ENCODE measurements around the gene LRRC3. TPM values are rescaled to one million over a fixed set of nuclear protein-coding genes. Genes with fewer than 3 reads are reported as not detected.

The LRRC3 gene
- total and polyA plus RNA-seq, 2 of the 4 experiments (the other 2 are of a cell fraction): under 0.01 to 0.38 TPM

Small RNA genes within 50 kb of the gene (microRNA-seq; reads per million reads assigned to microRNA genes)
- gene RF00285 (ENCODE audit: insufficient read depth, insufficient read length): not detected

Small RNA genes within 50 kb of the gene (small RNA-seq; reads per million reads assigned to genes)
- gene RF00285: 0 reads per million in 5 experiments

Other genes starting within 250 kb of the LRRC3 start
- under 0.01 TPM in 2 replicates for gene ICOSLG, start 214.6 kb upstream of the LRRC3 start, total RNA-seq (2012; rRNA removed)
- 0.09 and 0.17 TPM in 2 replicates for gene ICOSLG, start 214.6 kb upstream of the LRRC3 start, polyA plus RNA-seq (2012; rRNA removed)
- not detected in 2 replicates for gene DNMT3L, start 193.6 kb upstream of the LRRC3 start, total RNA-seq (2012; rRNA removed)
- gene DNMT3L, start 193.6 kb upstream of the LRRC3 start, polyA plus RNA-seq (2012; rRNA removed): not detected in 2 replicates
- gene AIRE, start 169.6 kb upstream of the LRRC3 start, total RNA-seq (2012; rRNA removed): not detected in 2 replicates
- 0.03 and 0.05 TPM in 2 replicates for gene AIRE, start 169.6 kb upstream of the LRRC3 start, polyA plus RNA-seq (2012; rRNA removed)
- gene PFKL, start 155.5 kb upstream of the LRRC3 start, total RNA-seq (2012; rRNA removed): 100 and 103 TPM in 2 replicates
- gene PFKL, start 155.5 kb upstream of the LRRC3 start, polyA plus RNA-seq (2012; rRNA removed): 126 and 131 TPM in 2 replicates
- 3.3 and 3.8 TPM in 2 replicates for gene CFAP410, start 116.1 kb upstream of the LRRC3 start, total RNA-seq (2012; rRNA removed)
- gene CFAP410, start 116.1 kb upstream of the LRRC3 start, polyA plus RNA-seq (2012; rRNA removed): 10.3 and 12.4 TPM in 2 replicates
- not detected in 2 replicates for gene TRPM2, start 101.9 kb upstream of the LRRC3 start, total RNA-seq (2012; rRNA removed)
- not detected in 2 replicates for gene TRPM2, start 101.9 kb upstream of the LRRC3 start, polyA plus RNA-seq (2012; rRNA removed)
- gene KRTAP10-1, start 84.7 kb downstream of the LRRC3 start, total RNA-seq (2012; rRNA removed): not detected in 2 replicates
- not detected in 2 replicates for gene KRTAP10-1, start 84.7 kb downstream of the LRRC3 start, polyA plus RNA-seq (2012; rRNA removed)
- gene KRTAP10-2, start 96.0 kb downstream of the LRRC3 start, total RNA-seq (2012; rRNA removed): not detected in 2 replicates
- gene KRTAP10-2, start 96.0 kb downstream of the LRRC3 start, polyA plus RNA-seq (2012; rRNA removed): not detected in 2 replicates
- not detected in 2 replicates for gene KRTAP10-3, start 103.3 kb downstream of the LRRC3 start, total RNA-seq (2012; rRNA removed)
- not detected in 2 replicates for gene KRTAP10-3, start 103.3 kb downstream of the LRRC3 start, polyA plus RNA-seq (2012; rRNA removed)
- not detected in 2 replicates for gene KRTAP10-4, start 118.2 kb downstream of the LRRC3 start, total RNA-seq (2012; rRNA removed)
- gene KRTAP10-4, start 118.2 kb downstream of the LRRC3 start, polyA plus RNA-seq (2012; rRNA removed): not detected in 2 replicates
- not detected in 2 replicates for gene KRTAP10-5, start 125.1 kb downstream of the LRRC3 start, total RNA-seq (2012; rRNA removed)
- not detected in 2 replicates for gene KRTAP10-5, start 125.1 kb downstream of the LRRC3 start, polyA plus RNA-seq (2012; rRNA removed)
- gene KRTAP10-6, start 137.0 kb downstream of the LRRC3 start, total RNA-seq (2012; rRNA removed): not detected in 2 replicates
- gene KRTAP10-6, start 137.0 kb downstream of the LRRC3 start, polyA plus RNA-seq (2012; rRNA removed): not detected in 2 replicates
- gene KRTAP10-7, start 145.1 kb downstream of the LRRC3 start, total RNA-seq (2012; rRNA removed): not detected in 2 replicates
- gene KRTAP10-7, start 145.1 kb downstream of the LRRC3 start, polyA plus RNA-seq (2012; rRNA removed): not detected in 2 replicates
- gene KRTAP10-8, start 156.6 kb downstream of the LRRC3 start, total RNA-seq (2012; rRNA removed): not detected in 2 replicates
- not detected in 2 replicates for gene KRTAP10-8, start 156.6 kb downstream of the LRRC3 start, polyA plus RNA-seq (2012; rRNA removed)
- gene KRTAP10-9, start 171.6 kb downstream of the LRRC3 start, total RNA-seq (2012; rRNA removed): not detected in 2 replicates
- gene KRTAP10-9, start 171.6 kb downstream of the LRRC3 start, polyA plus RNA-seq (2012; rRNA removed): not detected in 2 replicates
- not detected in 2 replicates for gene KRTAP10-10, start 181.8 kb downstream of the LRRC3 start, total RNA-seq (2012; rRNA removed)
- gene KRTAP10-10, start 181.8 kb downstream of the LRRC3 start, polyA plus RNA-seq (2012; rRNA removed): not detected in 2 replicates
- not detected in 2 replicates for gene KRTAP10-11, start 190.9 kb downstream of the LRRC3 start, total RNA-seq (2012; rRNA removed)
- not detected in 2 replicates for gene KRTAP10-11, start 190.9 kb downstream of the LRRC3 start, polyA plus RNA-seq (2012; rRNA removed)
- gene KRTAP12-4, start 199.1 kb downstream of the LRRC3 start, total RNA-seq (2012; rRNA removed): not detected in 2 replicates
- not detected in 2 replicates for gene KRTAP12-4, start 199.1 kb downstream of the LRRC3 start, polyA plus RNA-seq (2012; rRNA removed)
- gene KRTAP12-3, start 202.4 kb downstream of the LRRC3 start, total RNA-seq (2012; rRNA removed): not detected in 2 replicates
- gene KRTAP12-3, start 202.4 kb downstream of the LRRC3 start, polyA plus RNA-seq (2012; rRNA removed): not detected in 2 replicates
- gene KRTAP12-2, start 211.4 kb downstream of the LRRC3 start, total RNA-seq (2012; rRNA removed): not detected in 2 replicates
- gene KRTAP12-2, start 211.4 kb downstream of the LRRC3 start, polyA plus RNA-seq (2012; rRNA removed): not detected in 2 replicates
- gene KRTAP12-1, start 226.7 kb downstream of the LRRC3 start, total RNA-seq (2012; rRNA removed): not detected in 2 replicates
- not detected in 2 replicates for gene KRTAP12-1, start 226.7 kb downstream of the LRRC3 start, polyA plus RNA-seq (2012; rRNA removed)
- gene KRTAP10-12, start 241.7 kb downstream of the LRRC3 start, total RNA-seq (2012; rRNA removed): not detected in 2 replicates
- not detected in 2 replicates for gene KRTAP10-12, start 241.7 kb downstream of the LRRC3 start, polyA plus RNA-seq (2012; rRNA removed)

Measured in IMR-90 (cell line).